GM21717 (cell line): Measurements from ENCODE around the gene KLRF1.

Experiments used
- ATAC-seq: cut with Tn5 transposase; IDR thresholded peaks from one replicate; pipeline ENCODE4 v1.9.1; 2021; ENCODE audit warnings: mild to moderate bottlenecking, moderate library complexity; ENCODE audit not compliant: unreplicated experiment

Gene KLRF1

DNA sequence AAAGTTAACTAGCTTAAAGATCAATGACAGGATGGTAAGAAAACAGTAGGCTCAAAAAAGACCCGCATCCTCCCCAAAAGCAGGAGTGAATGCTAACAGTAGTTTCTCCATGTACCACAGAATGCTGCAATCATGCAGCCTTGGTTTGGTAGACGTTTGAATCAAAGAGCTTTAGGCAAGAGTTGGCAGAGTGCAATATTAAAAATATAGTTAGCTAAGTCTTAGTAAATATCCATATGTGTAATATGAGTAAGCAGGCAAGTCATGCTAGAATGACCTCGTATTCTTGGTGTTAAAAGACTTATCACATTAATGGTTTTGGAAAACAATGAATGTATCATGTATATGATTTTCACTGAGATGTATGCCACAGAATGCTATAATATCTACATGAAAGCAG, 18.8 kb upstream of the KLRF1 start:
- ATAC-seq = no peak

GRCh38 chr12:9809338-9809737, 17.9 kb upstream of the KLRF1 start:
- no peak for ATAC-seq

GRCh38 chr12:9809866-9810265, 17.4 kb upstream of the KLRF1 start:
- no peak for ATAC-seq

- no peak for ATAC-seq
Measured at GRCh38 chr12:9810671-9811070, 16.6 kb upstream of the KLRF1 start.

DNA sequence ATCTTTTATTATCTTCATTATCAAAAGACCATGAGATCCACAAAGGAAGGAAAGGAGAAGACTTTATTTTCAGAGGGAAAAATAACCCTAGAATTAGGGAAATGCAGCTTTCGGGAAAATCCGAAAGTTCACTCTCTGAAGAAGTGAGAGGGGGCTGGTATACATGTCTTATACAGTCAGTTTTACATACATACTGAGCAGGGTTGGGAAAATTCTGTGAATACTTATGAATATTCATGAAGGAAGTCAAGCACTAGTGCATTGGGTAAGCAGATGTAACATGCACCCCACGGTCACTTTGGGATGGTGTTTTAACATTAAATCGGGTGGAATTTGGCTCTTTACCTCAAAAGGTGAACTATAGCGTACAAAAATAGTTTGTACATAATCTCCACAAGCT, 15.7 kb upstream of the KLRF1 start:
- no peak for ATAC-seq

DNA sequence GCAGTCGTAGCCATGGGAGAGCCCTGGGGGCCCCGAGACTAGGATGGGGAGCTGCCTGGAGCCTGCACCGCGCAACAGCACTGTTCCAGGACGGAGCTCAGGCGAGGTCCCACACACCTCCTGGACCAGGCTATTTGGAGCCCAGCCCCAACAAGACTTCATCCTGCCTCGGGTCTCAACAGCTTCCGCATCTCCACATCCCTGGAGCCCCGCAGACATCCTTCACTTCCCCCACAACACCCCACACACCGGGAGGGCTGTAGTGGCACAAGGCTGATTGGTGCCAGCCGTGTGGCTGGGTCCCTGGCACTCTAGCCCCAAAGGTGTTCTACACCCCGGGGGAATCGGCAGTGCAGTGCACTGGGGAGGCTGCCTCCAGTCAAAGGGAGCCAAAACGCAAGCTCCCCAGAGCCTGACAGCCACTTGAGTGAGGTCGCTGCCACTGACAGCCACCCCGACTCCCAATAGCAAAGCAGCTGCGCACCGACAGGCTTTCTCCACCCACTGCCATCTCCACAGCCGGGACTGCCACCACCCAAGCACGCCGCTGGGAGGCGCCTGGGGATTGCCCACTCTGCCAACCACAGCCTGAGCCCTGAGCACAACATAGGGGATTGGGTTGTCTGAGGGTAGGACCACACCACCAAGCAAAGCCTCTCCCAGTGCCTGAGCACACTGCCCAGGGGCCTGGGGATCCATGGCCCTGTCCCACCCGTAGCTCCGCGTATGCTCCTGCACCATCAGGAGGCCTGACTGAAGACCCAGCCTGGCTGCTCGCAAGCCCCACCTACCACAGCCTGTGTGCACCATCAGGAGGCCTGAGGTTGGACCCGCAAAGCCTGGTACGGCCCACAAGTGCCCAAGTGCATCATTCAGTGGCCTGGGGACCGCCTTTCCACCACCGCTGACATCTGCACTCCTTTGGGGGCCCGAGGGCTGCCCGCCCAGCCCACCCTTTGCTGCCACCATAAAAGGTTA, 13.2 kb upstream of the KLRF1 start:
- peak; percentile 78 for ATAC-seq

GRCh38 chr12:9820281-9820930, 6.9 kb upstream of the KLRF1 start:
- ATAC-seq = no peak

- ATAC-seq = no peak
Measured at GRCh38 chr12:9829483-9829882, 2.2 kb downstream of the KLRF1 start.

- ATAC-seq = no peak
Measured at GRCh38 chr12:9829982-9830381, 2.7 kb downstream of the KLRF1 start.

GRCh38 chr12:9831720-9832119, 4.4 kb downstream of the KLRF1 start:
- ATAC-seq = no peak

DNA sequence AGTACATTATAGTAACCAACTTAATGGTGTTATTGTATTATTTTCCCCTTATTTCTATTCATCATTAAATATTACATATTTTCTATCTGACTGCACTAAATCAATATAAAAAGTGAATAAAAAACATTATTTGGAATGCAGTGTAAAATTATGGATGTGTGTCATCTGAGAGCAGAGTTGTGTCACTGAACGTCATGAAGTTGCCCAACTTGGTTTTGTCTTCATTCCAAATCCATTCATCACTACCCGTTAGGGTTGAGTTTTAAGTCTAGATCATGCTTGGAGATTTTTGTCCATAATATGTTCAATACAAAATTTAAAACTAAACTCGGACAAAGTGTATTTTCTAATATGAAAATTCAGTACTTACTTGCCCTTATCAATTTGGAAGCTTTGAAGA, 16.1 kb downstream of the KLRF1 start:
- ATAC-seq = no peak

DNA sequence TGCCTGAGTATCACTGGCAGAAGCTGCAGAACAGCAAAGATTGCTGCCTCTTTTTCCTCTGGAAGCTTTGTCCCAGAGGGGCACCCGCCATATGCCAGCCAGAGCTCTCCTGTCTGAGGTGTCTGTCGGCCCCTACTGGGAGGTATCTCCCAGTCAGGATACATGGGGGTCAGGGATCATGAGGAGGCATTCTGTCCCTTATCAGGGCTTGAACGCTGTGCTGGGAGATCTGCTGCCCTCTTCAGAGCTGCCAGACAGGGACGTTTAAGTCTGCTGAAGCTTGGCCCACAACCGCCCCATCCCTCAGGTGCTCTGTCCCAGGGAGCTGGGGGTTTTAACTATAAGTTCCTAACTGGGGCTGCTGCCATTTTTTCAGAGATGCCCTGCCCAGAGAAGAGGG, 21.6 kb downstream of the KLRF1 start:
- ATAC-seq = no peak

- no peak for ATAC-seq
Measured at GRCh38 chr12:9851050-9851449, 23.8 kb downstream of the KLRF1 start.

DNA sequence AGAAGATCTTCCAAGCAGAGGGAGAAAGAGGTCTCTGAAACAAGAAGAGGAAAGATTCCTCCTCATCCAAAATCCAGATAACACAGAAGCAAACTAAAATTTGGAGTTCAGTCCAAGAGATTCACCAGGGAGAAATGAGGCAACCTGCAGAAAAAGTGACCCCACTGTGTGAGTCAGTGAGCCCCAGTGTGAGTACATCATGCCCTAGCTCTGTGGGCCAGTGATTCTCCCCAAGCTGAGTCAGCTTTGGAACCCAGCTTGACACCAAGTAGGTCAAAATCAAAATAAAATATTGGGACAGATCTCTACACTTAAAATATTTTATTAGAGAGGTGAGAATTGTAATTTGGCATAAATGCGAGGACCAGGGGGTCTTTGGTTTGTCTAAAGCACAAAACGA, 24.6 kb downstream of the KLRF1 start:
- ATAC-seq = no peak

DNA sequence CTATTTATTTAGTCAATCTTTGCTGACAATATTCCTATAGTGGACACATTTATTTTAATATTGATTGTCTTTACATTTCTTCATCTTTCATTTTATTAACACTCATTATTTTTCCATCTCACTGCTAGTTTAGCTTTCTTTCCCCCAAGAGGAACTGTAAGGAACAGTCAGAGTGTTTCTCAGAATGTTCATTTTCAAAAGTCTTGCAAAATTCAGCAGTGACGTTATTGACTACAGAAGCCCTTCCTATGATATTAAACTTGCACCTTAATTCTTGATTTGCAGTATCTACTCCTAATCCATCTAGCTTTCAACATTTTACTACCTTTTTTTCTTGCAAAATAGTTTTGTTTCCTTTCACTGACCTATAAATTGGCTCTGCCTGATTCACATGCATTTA, 28.9 kb downstream of the KLRF1 start:
- no peak for ATAC-seq

GRCh38 chr12:9856894-9857293, 29.6 kb downstream of the KLRF1 start:
- ATAC-seq = no peak

- no peak for ATAC-seq
Measured at GRCh38 chr12:9858135-9858534, 30.9 kb downstream of the KLRF1 start.

GRCh38 chr12:9864913-9865675, 37.8 kb downstream of the KLRF1 start:
- ATAC-seq = no peak

GRCh38 chr12:9866860-9867269, 39.6 kb downstream of the KLRF1 start:
- ATAC-seq = no peak

DNA sequence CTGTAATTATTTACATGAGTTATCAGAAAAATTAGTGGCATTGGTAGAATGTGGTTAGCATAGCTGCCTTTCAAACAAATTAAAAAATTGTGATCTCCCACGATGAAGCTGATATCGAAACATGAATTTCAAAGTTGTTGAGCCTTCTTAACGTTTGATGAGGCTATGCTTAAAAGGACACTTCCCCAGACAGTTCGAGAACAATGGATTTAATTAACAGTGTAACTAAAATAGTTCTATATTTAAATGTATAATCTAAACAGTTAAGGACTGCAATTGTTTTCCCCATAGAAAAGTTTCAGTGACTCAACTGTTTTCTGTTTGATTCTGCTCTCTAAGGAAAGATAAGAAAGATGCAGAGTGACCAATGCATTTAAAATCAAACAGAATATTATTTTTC, 40.2 kb downstream of the KLRF1 start:
- ATAC-seq = no peak

DNA sequence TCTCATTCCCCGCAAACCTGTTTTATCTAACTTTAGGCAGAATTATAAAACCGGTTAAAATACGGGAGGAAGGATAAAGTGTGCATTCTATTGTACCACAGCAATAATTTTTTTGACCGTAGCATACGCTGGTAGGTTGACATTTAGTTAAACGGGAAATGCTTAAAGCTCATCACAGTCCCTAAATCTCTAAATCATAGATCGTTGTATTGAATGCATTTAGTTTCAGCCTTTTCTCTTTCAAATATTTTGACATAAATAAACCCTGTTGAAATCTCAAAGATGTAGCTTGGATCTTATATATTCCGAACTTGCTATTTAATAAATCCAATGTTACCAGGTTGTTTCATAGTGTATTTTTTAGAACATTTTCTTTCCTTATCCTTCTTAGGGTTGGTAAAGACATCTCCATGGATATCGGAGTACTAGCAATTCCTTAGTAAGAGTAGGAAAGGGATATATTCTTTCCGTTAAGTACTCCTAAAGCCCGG, 41.1 kb downstream of the KLRF1 start:
- no peak for ATAC-seq
